OCI-LY7 (cell line): ENCODE results near the gene PLEKHH1. TPM values are rescaled to one million over a fixed set of nuclear protein-coding genes. Genes with fewer than 3 reads are reported as not detected.

Source experiments
- BruUV-seq: library from RNA; stranded (reverse); fragments of 400-500 nt; replicated peaks from 2 replicates; lab custom pipeline; 2021; lab: Mats Ljungman, UMichigan
- CTCF ChIA-PET: fragments of 300-600 bp; sonication (Branson Sonifier 250); formaldehyde crosslinking; loops from one replicate; lab custom pipeline; 2022; ENCODE audit warnings: antibody characterized with exemption; ENCODE audit not compliant: unreplicated experiment; lab: Charles Lee
- POLR2A ChIA-PET: fragments of 300-600 bp; sonication (Branson Sonifier 250); formaldehyde crosslinking; loops from one replicate; lab custom pipeline; 2022; ENCODE audit warnings: antibody characterized with exemption; lab: Charles Lee
- DNase-seq: peaks from one replicate; pipeline ENCODE4 v3.0.0-alpha.2; 2015; ENCODE audit warnings: low spot score
- H2AFZ ChIP-seq: fragments of 200-600 bp; sonication (generic), shearing (Covaris generic); 2 replicates; pipeline ENCODE4 v1.6.1; 2014; ENCODE audit warnings: mild to moderate bottlenecking, antibody characterized with exemption, low read length, moderate library complexity
- H3K27ac ChIP-seq: fragments of 200-600 bp; sonication (generic); 2 replicates; pipeline ENCODE4 v1.5.1; 2014; ENCODE audit warnings: mixed run types, low read depth, mild to moderate bottlenecking, moderate library complexity, low read length, inconsistent platforms; ENCODE audit not compliant: poor library complexity, severe bottlenecking
- H3K36me3 ChIP-seq: fragments of 200-600 bp; sonication (generic); 2 replicates; pipeline ENCODE4 v1.6.1; 2014; ENCODE audit warnings: mild to moderate bottlenecking, antibody characterized with exemption, low read length, moderate library complexity, mixed read lengths; ENCODE audit not compliant: insufficient read depth
- H3K4me1 ChIP-seq: fragments of 200-600 bp; sonication (generic); 2 replicates; pipeline ENCODE4 v1.5.1; 2014; ENCODE audit warnings: mild to moderate bottlenecking, low read length; ENCODE audit not compliant: insufficient read depth, poor library complexity, severe bottlenecking
- H3K4me2 ChIP-seq: fragments of 200-600 bp; sonication (generic); 2 replicates; pipeline ENCODE4 v1.6.1; 2014; ENCODE audit warnings: mild to moderate bottlenecking, low read length
- H3K4me3 ChIP-seq: fragments of 200-600 bp; sonication (generic); 2 replicates; pipeline ENCODE4 v1.5.1; 2014; ENCODE audit warnings: mild to moderate bottlenecking, low read depth, low read length; ENCODE audit not compliant: poor library complexity, severe bottlenecking
- H3K79me2 ChIP-seq: fragments of 200-600 bp; sonication (generic); 2 replicates; pipeline ENCODE4 v1.6.1; 2016; ENCODE audit warnings: low read depth, mild to moderate bottlenecking, low read length, moderate library complexity, mixed read lengths; ENCODE audit not compliant: insufficient read depth
- H3K9me2 ChIP-seq: fragments of 200-600 bp; sonication (generic); 2 replicates; pipeline ENCODE4 v1.6.1; 2016; ENCODE audit warnings: mild to moderate bottlenecking, low read length, mixed read lengths; ENCODE audit not compliant: insufficient read depth
- H3K9me3 ChIP-seq: fragments of 200-600 bp; sonication (generic); 2 replicates; pipeline ENCODE4 v1.6.1; 2014; ENCODE audit warnings: mild to moderate bottlenecking, mixed run types, low read length, mixed read lengths
- H4K20me1 ChIP-seq: fragments of 200-600 bp; sonication (generic); 2 replicates; pipeline ENCODE4 v1.6.1; 2014; ENCODE audit warnings: mild to moderate bottlenecking, antibody characterized with exemption, low read length, moderate library complexity, mixed read lengths; ENCODE audit not compliant: insufficient read depth
- CTCF ChIP-seq: fragments of 200-600 bp; sonication (generic); conservative IDR thresholded peaks from 2 replicates; pipeline ENCODE4 v1.5.1; 2014; ENCODE audit warnings: mild to moderate bottlenecking, antibody characterized with exemption, low read length, moderate library complexity, mixed read lengths
- EZH2phosphoT487 ChIP-seq: fragments of 200-600 bp; sonication (generic); IDR thresholded peaks from 2 replicates; pipeline ENCODE4 v1.6.1; 2018; ENCODE audit warnings: low read depth, borderline replicate concordance, mild to moderate bottlenecking, mixed run types, antibody characterized with exemption, low read length, moderate library complexity, mixed read lengths
- intact Hi-C: fragments of 100-400 bp; cut with micrococcal nuclease; formaldehyde crosslinking; loops from one replicate; pipeline ENCODE4 v1.10.0; 2022; ENCODE audit not compliant: unreplicated experiment
- total RNA-seq, 2 experiments: library from RNA; depleted of rRNA in 1 of 2; stranded (reverse); fragments of >200 nt in 1 of 2; shearing (Covaris generic) in 1 of 2; gene quantifications; 2 replicates each; pipeline ENCODE4 v1.2.3, GENCODE V29; 2014 to 2022

Gene PLEKHH1
- total RNA-seq, 2 experiments from 2014 or later: not detected

- POLR2A ChIA-PET: interaction anchor here (1.9 kb wide), 1 partner anchor 11 kb away, joined by 6 read pairs; no protein-coding TSS in a partner anchor
- TF ChIP-seq EZH2phosphoT487: no peak
- no peak for TF ChIP-seq CTCF
- no peak overlapping the region for H3K4me3 ChIP-seq
These were observed 5.4 kb downstream of the PLEKHH1 start for GRCh38 chr14:67538501-67538900.

GRCh38 chr14:67539116-67539515, 6.0 kb downstream of the PLEKHH1 start:
- no TSS peak for BruUV-seq
- TF ChIP-seq EZH2phosphoT487: no peak
- no peak for TF ChIP-seq CTCF
- Histone ChIP-seq H3K4me2 (no peak overlapping the region), H4K20me1 (no peaks in the 10 kb centered on the region), H3K4me3 (no peak overlapping the region), H3K4me1 (no peaks in the 10 kb centered on the region), H3K27ac (no peak overlapping the region), H3K9me2 (no peaks in the 10 kb centered on the region), H3K9me3 (no peaks in the 10 kb centered on the region), H2AFZ (no peak overlapping the region), H3K79me2 (no peaks in the 10 kb centered on the region), H3K36me3 (no peaks in the 10 kb centered on the region)
- ChIA-PET CTCF (interaction anchor here (0.9 kb wide), 1 partner anchor 11 kb away, joined by 3 read pairs; no protein-coding TSS in a partner anchor), POLR2A (interaction anchor here (1.9 kb wide), 1 partner anchor 10 kb away, joined by 6 read pairs; no protein-coding TSS in a partner anchor)
- DNase-seq: no peak
- intact Hi-C loops: no loop called here

More at GRCh38 chr14:67538501-67538900, 5.4 kb downstream of the PLEKHH1 start:
- no peaks in the 10 kb centered on the region for H3K9me3 ChIP-seq
- H3K4me2 ChIP-seq: no peak overlapping the region
- no peaks in the 10 kb centered on the region for H3K79me2 ChIP-seq
- intact Hi-C loops: no loop called here
- no peak overlapping the region for H3K27ac ChIP-seq
- H2AFZ ChIP-seq: no peak overlapping the region
- no TSS peak for BruUV-seq
- no peaks in the 10 kb centered on the region for H3K36me3 ChIP-seq
- no peaks in the 10 kb centered on the region for H3K9me2 ChIP-seq
- DNase-seq: no peak
- no peaks in the 10 kb centered on the region for H4K20me1 ChIP-seq
- CTCF ChIA-PET: interaction anchor here (0.9 kb wide), 1 partner anchor 10 kb away, joined by 3 read pairs; no protein-coding TSS in a partner anchor
- H3K4me1 ChIP-seq: no peaks in the 10 kb centered on the region
